Body of pancreas (tissue), 4 donors: ENCODE data around the gene SKAP2. TPM values are rescaled to one million over a fixed set of nuclear protein-coding genes. Genes with fewer than 3 reads are reported as not detected.

Source experiments
- ATAC-seq: fragments of 150-250 bp; one replicate; pipeline ENCODE4 v1.9.1; 2016
- DNase-seq, 4 donors: peaks; one replicate each; pipeline ENCODE4 v3.0.0-alpha.2; 2019
- H3K27ac ChIP-seq, 4 donors: fragments of 200-600 bp; sonication (generic); 1 replicate in 3 of 4; 2 replicates in 1 of 4; pipeline versions ENCODE4 v1.5.1 to v1.6.1; 2016 to 2019; ENCODE audit warnings: mild to moderate bottlenecking in 1 of 4, mixed read lengths in 1 of 4, moderate library complexity in 1 of 4
- H3K27me3 ChIP-seq, 2 donors: fragments of 200-600 bp; sonication (generic); one replicate each; pipeline ENCODE4 v1.6.0; 2016; ENCODE audit warnings: mild to moderate bottlenecking in 1 of 2
- H3K36me3 ChIP-seq, 2 donors: fragments of 200-600 bp; sonication (generic); replicated peaks in 1 of 2; 2 replicates each; pipeline ENCODE4 v1.5.1; 2016; ENCODE audit warnings: low read depth in 2 of 2; ENCODE audit not compliant: insufficient read depth in 1 of 2
- H3K4me1 ChIP-seq: fragments of 200-600 bp; sonication (generic); one replicate; pipeline ENCODE4 v1.6.0; 2016
- H3K4me3 ChIP-seq, 2 donors: fragments of 200-600 bp; sonication (generic); 1 replicate in 1 of 2; 2 replicates in 1 of 2; pipeline ENCODE4 v1.5.1; 2016 to 2019
- H3K9me3 ChIP-seq, 3 donors: fragments of 200-600 bp; sonication (generic); 1 replicate in 2 of 3; 2 replicates in 1 of 3; pipeline ENCODE4 v1.5.1; 2016
- CTCF ChIP-seq, 7 experiments: fragments of 450-650 bp in 4 of 7; fragments of 200-600 bp in 3 of 7; sonication (generic) in 3 of 7; IDR thresholded peaks; one replicate each; pipeline ENCODE4 v1.5.1; 2016 to 2019; ENCODE audit warnings: antibody characterized with exemption in 7 of 7
- POLR2A ChIP-seq, 3 donors: fragments of 450-650 bp; IDR thresholded peaks; one replicate each; pipeline ENCODE4 v1.6.1; 2016; ENCODE audit warnings: antibody characterized with exemption in 3 of 3, mild to moderate bottlenecking in 2 of 3
- WGBS, 2 donors: methylation state at CpG; one replicate each; pipeline ENCODE4 v1.1.5; 2017; 5-methylcytosine and 5-hydroxymethylcytosine counted together
- intact Hi-C: fragments of 100-400 bp; cut with DNase I; formaldehyde crosslinking; loops from one replicate; pipeline ENCODE4 v1.15.1; 2023
- total RNA-seq, 2 donors: library from RNA; depleted of rRNA; stranded (reverse); fragments of >200 nt; gene quantifications; one replicate each; pipeline ENCODE4 v1.1.0, GENCODE V29; 2016

Gene SKAP2
- total RNA-seq, 2 donors from 2014 or later = 8.6 to 12.7 TPM

DNA sequence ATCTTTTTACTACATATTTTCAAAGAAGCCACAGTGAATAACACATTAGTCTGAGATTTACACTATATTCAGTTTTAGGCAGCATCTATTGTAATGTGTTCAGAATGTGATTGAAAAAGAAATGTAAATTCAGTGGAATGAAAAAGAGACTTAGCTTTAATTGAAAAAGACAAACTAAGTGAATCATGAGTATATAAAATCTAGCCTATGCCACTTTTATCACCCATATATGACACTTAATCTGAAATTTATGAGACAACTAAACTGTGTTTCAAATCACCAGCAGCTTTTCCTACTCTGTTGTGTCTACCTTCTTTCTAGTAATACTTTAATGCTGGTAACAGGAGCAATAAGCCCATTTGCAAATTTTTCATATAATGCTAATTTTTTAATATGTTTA is 4.7 kb downstream of the SKAP2 start:
- intact Hi-C loops = loop anchor here (10.0 kb wide), 1 partner anchor 305 kb away; the partner anchor contains the start of gene HOXA9
- TF ChIP-seq CTCF (IDR thresholded peaks at IDR 0.05) = no peak
- TF ChIP-seq POLR2A (IDR thresholded peaks at IDR 0.05) = no peak

GRCh38 chr7:26858735-26859134 is 5.7 kb downstream of the SKAP2 start:
- Histone ChIP-seq H3K27ac (no peak overlapping the region), H3K9me3 (no peaks in the 10 kb centered on the region), H3K4me1 (no peaks in the 10 kb centered on the region), H3K36me3 (no peaks in the 10 kb centered on the region), H3K27me3 (no peaks in the 10 kb centered on the region), H3K4me3 (no peak overlapping the region)
- DNase-seq (no peak), ATAC-seq (no peak)
- WGBS, 2 donors = 76 to 86% methylated on average over 3 of the region's 3 CpGs
- intact Hi-C loops = loop anchor here (10.0 kb wide), 1 partner anchor 306 kb away; the partner anchor contains the start of gene HOXA9
- TF ChIP-seq CTCF (IDR thresholded peaks at IDR 0.05) (no peak), POLR2A (IDR thresholded peaks at IDR 0.05) (no peak)

More for the DNA sequence above, 4.7 kb downstream of the SKAP2 start:
- ATAC-seq (no peak), DNase-seq (no peak)
- Histone ChIP-seq H3K4me1 (no peaks in the 10 kb centered on the region), H3K27ac (no peak overlapping the region), H3K9me3 (no peaks in the 10 kb centered on the region), H3K27me3 (no peaks in the 10 kb centered on the region), H3K36me3 (no peaks in the 10 kb centered on the region), H3K4me3 (no peak overlapping the region)

DNA sequence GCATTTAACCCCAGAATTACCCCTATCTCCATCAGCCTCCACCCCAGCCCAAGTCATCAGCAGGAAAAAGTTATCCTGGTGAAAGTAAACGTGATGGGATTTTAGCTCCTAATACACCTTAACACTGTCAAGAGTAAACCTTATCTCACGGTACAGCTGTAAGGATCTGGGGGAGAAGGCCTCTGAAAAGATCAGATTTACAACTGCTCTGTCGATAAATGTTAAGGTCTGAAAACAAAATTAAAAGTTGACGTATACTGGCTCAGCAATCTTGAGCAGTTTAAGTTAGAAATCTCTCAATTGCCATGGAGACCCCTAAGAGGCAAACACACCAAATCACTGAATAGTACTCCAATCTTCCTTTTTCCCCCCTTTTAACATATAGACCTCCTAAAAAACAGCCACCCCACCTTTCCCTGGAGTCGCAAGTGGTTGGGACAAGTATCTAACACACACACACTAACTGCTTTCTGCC is 6.1 kb downstream of the SKAP2 start:
- H3K4me3 ChIP-seq = no peak overlapping the region
- intact Hi-C loops = loop anchor here (10.0 kb wide), 1 partner anchor 307 kb away; the partner anchor contains the start of gene HOXA9
- H3K27me3 ChIP-seq = no peaks in the 10 kb centered on the region
- TF ChIP-seq CTCF (IDR thresholded peaks at IDR 0.05) (no peak), POLR2A (IDR thresholded peaks at IDR 0.05) (no peak)
- H3K4me1 ChIP-seq = no peaks in the 10 kb centered on the region
- no peak for DNase-seq
- 53 to 60% methylated on average over 5 of the region's 5 CpGs for WGBS, 2 donors
- H3K27ac ChIP-seq = no peak overlapping the region
- ATAC-seq = no peak
- no peaks in the 10 kb centered on the region for H3K36me3 ChIP-seq
- H3K9me3 ChIP-seq = no peaks in the 10 kb centered on the region

DNA sequence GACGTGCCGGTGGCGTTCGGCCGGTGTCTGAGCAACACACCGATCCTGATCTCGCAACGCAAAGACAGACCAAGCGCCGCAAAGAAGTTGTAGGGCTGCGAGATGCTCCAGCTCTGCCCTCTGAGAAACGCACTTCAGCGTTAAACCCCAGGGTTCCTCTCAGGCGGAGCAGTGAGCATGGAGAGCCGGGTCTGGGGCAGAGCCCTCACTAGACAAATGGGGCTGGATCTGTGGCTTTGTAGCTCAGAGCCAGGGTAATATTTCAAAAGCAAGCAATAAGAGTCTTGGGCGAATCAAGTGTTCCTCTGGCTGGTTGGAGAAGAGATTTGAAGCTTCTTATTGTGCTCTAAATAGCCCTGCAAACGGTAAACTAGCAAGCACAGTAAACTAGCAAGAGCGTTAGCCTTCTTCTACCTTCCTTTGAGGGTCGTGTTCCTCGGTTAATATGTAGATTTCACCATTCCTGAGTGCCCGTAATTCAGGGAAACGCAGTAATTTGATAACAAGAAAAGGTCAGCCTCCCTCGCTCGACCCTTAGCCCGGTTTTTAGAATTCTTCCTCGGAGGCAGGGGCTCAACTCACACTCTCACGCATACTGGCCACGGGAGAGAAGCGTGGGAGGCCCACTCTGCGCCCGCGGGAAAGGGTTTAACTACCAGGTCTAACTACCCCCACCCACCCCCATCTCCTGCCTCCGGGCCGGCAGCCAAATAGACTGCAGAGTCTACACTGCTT is 6.7 kb downstream of the SKAP2 start:
- TF ChIP-seq CTCF (IDR thresholded peaks at IDR 0.05) = no peak
- peak in 1 of 3 donors; percentile 8 for TF ChIP-seq POLR2A (IDR thresholded peaks at IDR 0.05)
- intact Hi-C loops = loop anchor here (10.0 kb wide), 1 partner anchor 307 kb away; the partner anchor contains the start of gene HOXA9
- Histone ChIP-seq H3K36me3 (no peaks in the 10 kb centered on the region), H3K4me1 (no peaks in the 10 kb centered on the region), H3K27ac (peak overlapping the region in 1 of 4 donors; percentile 43), H3K9me3 (no peaks in the 10 kb centered on the region), H3K4me3 (no peak overlapping the region), H3K27me3 (no peaks in the 10 kb centered on the region)
- 29 to 43% methylated on average over 33 to 34 of the region's 34 CpGs for WGBS, 2 donors
- DNase-seq (peak in 3 of 4 donors; percentile 5 to 12 (median 10)), ATAC-seq (no peak)
